Pancreas (tissue), 10 donors: ENCODE results near the gene ITCH. TPM values are rescaled to one million over a fixed set of nuclear protein-coding genes. Genes with fewer than 3 reads are reported as not detected.
"Not testable (repeated sequence)": the region's sequence is repeated elsewhere in the genome, so short reads cannot be mapped to it uniquely, and the experiment has no call there.

Experiments
- ATAC-seq, 4 donors: fragments of 200-7000 bp; cut with Tn5 transposase; one replicate each; pipeline versions ENCODE4 v1.8.0 to v1.9.1; 2020; ENCODE audit warnings: mild to moderate bottlenecking in 4 of 4, moderate library complexity in 4 of 4
- DNase-seq, 6 donors: peaks; one replicate each; pipeline ENCODE4 v3.0.0-alpha.2; 2020
- FAIRE-seq: peaks from 2 replicates; lab custom pipeline; 2012; peaks lifted over from hg19 to GRCh38; lab: Jason Lieb, UNC
- H3K27ac ChIP-seq, 4 donors: fragments of 200-600 bp; sonication (generic); 1 replicate in 3 of 4; 2 replicates in 1 of 4; pipeline versions ENCODE4 v1.5.0 to v1.8.0; 2020
- H3K27me3 ChIP-seq, 4 donors: fragments of 200-600 bp; one replicate each; pipeline ENCODE4 v1.8.0; 2021
- H3K36me3 ChIP-seq, 3 donors: fragments of 200-600 bp; sonication (generic) in 1 of 3; one replicate each; pipeline versions ENCODE4 v1.5.0 to v1.8.0; 2020 to 2021
- H3K4me1 ChIP-seq, 3 donors: fragments of 200-600 bp; one replicate each; pipeline ENCODE4 v1.8.0; 2021
- H3K4me3 ChIP-seq, 4 donors: fragments of 200-600 bp; sonication (generic) in 2 of 4; one replicate each; pipeline versions ENCODE4 v1.5.0 to v1.8.0; 2020 to 2021
- H3K9me3 ChIP-seq, 4 donors: fragments of 200-600 bp; one replicate each; pipeline ENCODE4 v1.8.0; 2021
- WGBS, 2 donors: extraction: QIAGEN DNeasy Blood & Tissue Kit; methylation state at CpG; one replicate each; pipeline ENCODE4 v1.1.7; 2013; 5-methylcytosine and 5-hydroxymethylcytosine counted together
- intact Hi-C, 3 donors: fragments of 100-400 bp; cut with DNase I; formaldehyde crosslinking; loops; one replicate each; pipeline versions ENCODE4 v1.11.1 to v1.14.2; 2022
- polyA plus RNA-seq, 2 donors: library from polyadenylated mRNA; stranded (reverse); fragments of 200-250 nt; gene quantifications; one replicate each; pipeline ENCODE4 v1.2.3, GENCODE V29; 2013
- total RNA-seq, 6 donors: library from RNA; stranded (reverse); fragmentation: NEBNext Ultra II Directional in 4 of 6; extraction: Animal tissue kit (Norgen Biotek cat#: 25700) in 4 of 6; gene quantifications; one replicate each; pipeline versions ENCODE4 v1.2.1 to v1.2.4, GENCODE V29; 2021 to 2023
- TF ChIP-seq, protein P1 (sequence below), 4 donors: fragments of 200-600 bp; sonication (generic) in 3 of 4; IDR thresholded peaks; one replicate each; pipeline versions ENCODE4 v1.5.0 to v1.8.0; 2021; ENCODE audit warnings: antibody characterized with exemption in 4 of 4
- donor health status: healthy with polysubstance abuse.
- donor health status: DM: no; HTN: no; CAD: no; lungs with moderate emphysema.
- donor health status: DM: no; HTN: no; CAD: no.
- donor health status: control.
- donor health status: control.
- donor health status: Bipolar disorder and iron deficiency.
- donor health status: DM: yes; HTN: yes; CAD: no.
- donor health status: DM: no; HTN: no; CAD: no.
- donor health status: DM: no; HTN: no; CAD: no.
- donor health status: DM: yes; HTN: yes; CAD: no.

ITCH gene
- total and polyA plus RNA-seq, 8 donors: 5.7 to 37.0 (median 20.5) TPM

DNA sequence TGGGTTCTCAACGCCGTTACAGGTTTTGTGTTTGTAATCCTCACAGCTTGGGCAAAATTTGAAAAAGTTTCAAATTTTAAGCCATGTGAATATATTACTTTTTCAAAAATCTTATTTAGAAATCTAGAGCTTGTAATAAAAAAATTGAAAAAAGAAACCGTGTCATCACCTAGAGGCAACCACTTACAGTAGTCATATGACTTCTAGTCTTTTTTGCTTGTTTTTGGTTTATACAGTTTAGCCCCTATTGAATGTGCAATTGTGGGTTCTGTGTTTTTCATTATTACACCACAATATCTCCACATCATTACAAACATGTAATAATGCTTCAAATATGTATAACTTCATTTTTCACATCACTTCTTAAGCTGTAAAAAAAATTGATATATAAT lies 154.0 kb downstream of the ITCH start:
- no peaks in the 10 kb centered on the region for H3K27me3 ChIP-seq
- H3K4me3 ChIP-seq: peak overlapping the region; percentile 70 to 87 (median 80)
- DNase-seq: no peak
- H3K4me1 ChIP-seq: peaks cover 0 to 9% (median 6%) of the 10 kb centered on the region in 3 donors
- no peak for ATAC-seq
- TF ChIP-seq, protein P1, sequence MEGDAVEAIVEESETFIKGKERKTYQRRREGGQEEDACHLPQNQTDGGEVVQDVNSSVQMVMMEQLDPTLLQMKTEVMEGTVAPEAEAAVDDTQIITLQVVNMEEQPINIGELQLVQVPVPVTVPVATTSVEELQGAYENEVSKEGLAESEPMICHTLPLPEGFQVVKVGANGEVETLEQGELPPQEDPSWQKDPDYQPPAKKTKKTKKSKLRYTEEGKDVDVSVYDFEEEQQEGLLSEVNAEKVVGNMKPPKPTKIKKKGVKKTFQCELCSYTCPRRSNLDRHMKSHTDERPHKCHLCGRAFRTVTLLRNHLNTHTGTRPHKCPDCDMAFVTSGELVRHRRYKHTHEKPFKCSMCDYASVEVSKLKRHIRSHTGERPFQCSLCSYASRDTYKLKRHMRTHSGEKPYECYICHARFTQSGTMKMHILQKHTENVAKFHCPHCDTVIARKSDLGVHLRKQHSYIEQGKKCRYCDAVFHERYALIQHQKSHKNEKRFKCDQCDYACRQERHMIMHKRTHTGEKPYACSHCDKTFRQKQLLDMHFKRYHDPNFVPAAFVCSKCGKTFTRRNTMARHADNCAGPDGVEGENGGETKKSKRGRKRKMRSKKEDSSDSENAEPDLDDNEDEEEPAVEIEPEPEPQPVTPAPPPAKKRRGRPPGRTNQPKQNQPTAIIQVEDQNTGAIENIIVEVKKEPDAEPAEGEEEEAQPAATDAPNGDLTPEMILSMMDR (IDR thresholded peaks at IDR 0.05): no peak
- H3K27ac ChIP-seq: peak overlapping the region in 3 of 4 donors; percentile 90 to 92 (median 91)
- no peaks in the 10 kb centered on the region for H3K9me3 ChIP-seq
- FAIRE-seq: no peak
- intact Hi-C loops: no loop called here
- no peaks in the 10 kb centered on the region for H3K36me3 ChIP-seq
- 1% methylated on average over 3 of the region's 3 CpGs for WGBS, 2 donors

DNA sequence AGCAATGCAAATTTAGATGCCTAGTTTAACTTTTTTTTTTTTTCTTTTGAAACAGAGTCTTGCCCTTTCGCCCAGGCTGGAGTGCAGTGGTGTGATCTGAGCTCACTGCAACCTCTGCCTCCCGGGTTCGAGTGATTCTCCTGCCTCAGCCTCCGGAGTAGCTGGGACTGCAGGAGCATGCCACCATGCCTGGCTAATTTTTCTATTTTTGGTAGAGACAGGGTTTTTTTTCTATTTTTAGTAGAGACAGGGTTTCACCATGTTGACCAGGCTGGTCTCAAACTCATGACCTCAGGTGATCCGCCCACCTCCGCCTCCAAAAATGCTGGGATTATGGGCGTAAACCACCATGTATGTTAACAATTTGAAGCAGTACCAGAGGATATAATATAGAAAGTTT lies 155.8 kb downstream of the ITCH start:
- WGBS, 2 donors: 90 to 94% methylated on average over 7 of the region's 7 CpGs
- H3K36me3 ChIP-seq, FAIRE-seq, H3K27ac ChIP-seq, intact Hi-C loops, H3K4me3 ChIP-seq, H3K9me3 ChIP-seq, ATAC-seq, DNase-seq, H3K27me3 ChIP-seq: not testable (repeated sequence)
- H3K4me1 ChIP-seq: peaks cover 0 to 13% (median 6%) of the 10 kb centered on the region in 3 donors

DNA sequence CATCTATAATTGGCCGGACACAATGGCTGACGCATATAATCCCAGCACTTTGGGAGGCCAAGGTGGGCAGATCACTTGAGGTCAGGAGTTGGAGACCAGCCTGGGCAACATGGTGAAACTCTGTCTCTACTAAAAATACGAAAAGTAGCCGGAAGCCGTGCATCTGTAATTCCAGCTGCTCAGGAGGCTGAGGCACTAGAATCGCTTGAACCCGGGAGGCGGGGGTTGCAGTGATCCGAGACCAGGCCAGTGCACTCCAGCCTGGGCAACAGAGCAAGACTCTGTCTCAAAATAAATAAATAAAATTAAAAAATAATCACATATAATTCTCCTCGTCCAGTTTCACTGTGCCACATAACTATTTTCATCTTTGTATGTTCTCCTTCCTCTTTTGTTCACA lies 156.8 kb downstream of the ITCH start:
- not testable (repeated sequence) for H3K9me3 ChIP-seq, H3K27me3 ChIP-seq, H3K4me3 ChIP-seq, FAIRE-seq, DNase-seq, H3K27ac ChIP-seq, ATAC-seq, H3K36me3 ChIP-seq
- 90 to 93% methylated on average over 10 of the region's 10 CpGs for WGBS, 2 donors
- intact Hi-C loops: loop anchor here in 1 of 3 donors (10.0 kb wide), 1 partner anchor 205 kb away; no protein-coding TSS in a partner anchor
- H3K4me1 ChIP-seq: peaks cover 0 to 13% (median 6%) of the 10 kb centered on the region in 3 donors

DNA sequence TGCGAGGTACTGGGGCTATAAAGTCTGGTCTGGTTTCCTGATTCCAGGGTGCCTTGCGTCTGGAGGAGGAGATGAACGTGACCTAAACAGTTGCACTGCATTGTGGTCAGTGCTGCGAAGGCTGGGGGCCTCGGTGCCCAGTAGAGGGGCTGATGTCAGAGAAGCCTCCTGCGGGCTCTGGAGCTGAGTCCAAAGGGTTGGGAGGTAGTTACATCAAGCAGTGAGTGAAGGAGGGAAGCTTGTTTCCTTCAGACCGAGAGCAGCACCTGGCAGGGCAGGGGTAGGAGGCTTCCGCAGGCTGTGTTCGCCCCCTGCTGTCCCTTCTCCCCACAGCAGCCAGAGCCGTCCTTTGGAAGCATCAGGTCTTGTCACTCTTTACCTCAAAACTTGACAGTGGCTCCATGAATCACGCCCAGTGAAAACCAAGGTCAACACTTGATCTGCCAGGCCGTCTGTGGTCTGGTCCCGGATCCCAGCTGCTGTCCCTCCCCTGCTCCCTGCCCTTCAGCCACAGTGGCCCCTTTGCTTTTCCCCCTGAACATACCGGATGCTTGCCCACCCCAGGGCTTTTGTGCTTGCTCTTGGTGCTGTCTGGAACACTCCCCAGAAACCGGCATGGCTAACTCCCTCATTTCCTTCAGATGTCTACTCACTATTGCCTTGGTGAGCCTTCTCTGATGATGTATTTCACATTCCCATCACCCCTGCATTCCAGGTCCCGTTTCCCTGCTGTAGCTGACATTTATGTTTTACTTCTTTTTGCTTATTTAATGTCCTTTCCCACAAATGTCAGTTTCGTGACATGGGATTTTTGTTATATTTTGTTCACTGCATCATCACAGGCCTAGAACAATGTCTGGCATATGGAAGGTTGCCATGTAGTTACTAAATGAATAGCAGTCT lies 160.1 kb downstream of the ITCH start:
- TF ChIP-seq, protein P1 (IDR thresholded peaks at IDR 0.05): peak in 3 of 4 donors; percentile 6 to 21 (median 20)
- H3K9me3 ChIP-seq: no peaks in the 10 kb centered on the region
- peaks cover 0 to 22% (median 6%) of the 10 kb centered on the region in 3 donors for H3K4me1 ChIP-seq
- H3K27me3 ChIP-seq: no peaks in the 10 kb centered on the region
- 50% methylated on average over 17 of the region's 17 CpGs for WGBS, 2 donors
- peaks cover 0 to 12% (median 3%) of the 10 kb centered on the region in 3 donors for H3K36me3 ChIP-seq
- intact Hi-C loops: loop anchor here in 1 of 3 donors (10.0 kb wide), 1 partner anchor 208 kb away; no protein-coding TSS in a partner anchor
- ATAC-seq (peak; percentile 24 to 57 (median 52)), DNase-seq (peak in 4 of 6 donors; percentile 19 to 69 (median 39)), FAIRE-seq (no peak)
- no peak overlapping the region for H3K4me3 ChIP-seq
- peak overlapping the region in 1 of 4 donors; percentile 8 for H3K27ac ChIP-seq

DNA sequence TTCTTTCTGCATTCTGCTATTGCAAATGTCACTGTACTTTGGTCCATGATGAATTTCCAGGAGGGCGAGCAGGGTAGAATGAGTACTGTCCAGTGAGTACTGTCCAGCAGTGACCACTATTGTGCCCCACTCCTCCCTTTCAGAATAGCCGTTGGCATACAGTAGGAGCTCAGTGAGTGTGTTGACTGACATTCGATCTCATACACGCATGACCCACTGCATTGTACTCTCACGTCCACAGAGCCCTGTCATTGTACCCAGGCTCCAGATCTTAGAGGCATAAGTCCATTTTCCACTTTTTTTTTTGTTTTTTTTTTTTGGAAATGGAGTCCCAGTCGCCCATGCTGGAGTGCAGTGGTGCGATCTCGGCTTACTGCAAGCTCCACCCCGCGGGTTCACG lies 161.4 kb downstream of the ITCH start:
- H3K27ac ChIP-seq: peak overlapping the region in 1 of 4 donors; percentile 84
- DNase-seq (peak in 1 of 6 donors; percentile 6), FAIRE-seq (no peak), ATAC-seq (no peak)
- no peaks in the 10 kb centered on the region for H3K27me3 ChIP-seq
- TF ChIP-seq, protein P1 (IDR thresholded peaks at IDR 0.05): no peak
- intact Hi-C loops: loop anchor here in 1 of 3 donors (10.0 kb wide), 1 partner anchor 210 kb away; no protein-coding TSS in a partner anchor
- H3K36me3 ChIP-seq: peaks cover 0 to 18% (median 3%) of the 10 kb centered on the region in 3 donors
- H3K4me1 ChIP-seq: peaks cover 0 to 22% (median 6%) of the 10 kb centered on the region in 3 donors
- H3K9me3 ChIP-seq: no peaks in the 10 kb centered on the region
- no peak overlapping the region for H3K4me3 ChIP-seq
- 90% methylated on average over 11 of the region's 11 CpGs for WGBS, 2 donors
